NCI-H1092 treated with DMSO at 0.1 percent for 48 hours (cell line): Measurements from ENCODE around the gene UGT1A1.
"Not testable (repeated sequence)": the region's sequence is repeated elsewhere in the genome, so short reads cannot be mapped to it uniquely, and the experiment has no call there.

Experiments
- DNase-seq: peaks from one replicate; lab custom pipeline; 2025; lab: John Stamatoyannopoulos, UW

The UGT1A1 gene

DNA sequence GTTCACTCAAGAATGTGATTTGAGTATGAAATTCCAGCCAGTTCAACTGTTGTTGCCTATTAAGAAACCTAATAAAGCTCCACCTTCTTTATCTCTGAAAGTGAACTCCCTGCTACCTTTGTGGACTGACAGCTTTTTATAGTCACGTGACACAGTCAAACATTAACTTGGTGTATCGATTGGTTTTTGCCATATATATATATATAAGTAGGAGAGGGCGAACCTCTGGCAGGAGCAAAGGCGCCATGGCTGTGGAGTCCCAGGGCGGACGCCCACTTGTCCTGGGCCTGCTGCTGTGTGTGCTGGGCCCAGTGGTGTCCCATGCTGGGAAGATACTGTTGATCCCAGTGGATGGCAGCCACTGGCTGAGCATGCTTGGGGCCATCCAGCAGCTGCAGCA is at the start of gene UGT1A1:
Gene UGT1A1 (plus strand): TSS at position 228 of the 400 bp plus-strand sequence. CDS start 18 bp downstream, at position 246.
- no peak for DNase-seq

GRCh38 chr2:233711312-233712008 is 48.6 kb upstream of the UGT1A1 start:
- peak; percentile 52 for DNase-seq

GRCh38 chr2:233712611-233713261 is 47.3 kb upstream of the UGT1A1 start, which contains the start of gene UGT1A5:
Gene UGT1A5 (plus strand): TSS chr2:233712907. CDS start chr2:233712992, 85 bp downstream.
- DNase-seq: no peak

- DNase-seq: no peak
Observed at GRCh38 chr2:233713262-233713615, 46.8 kb upstream of the UGT1A1 start.

DNA sequence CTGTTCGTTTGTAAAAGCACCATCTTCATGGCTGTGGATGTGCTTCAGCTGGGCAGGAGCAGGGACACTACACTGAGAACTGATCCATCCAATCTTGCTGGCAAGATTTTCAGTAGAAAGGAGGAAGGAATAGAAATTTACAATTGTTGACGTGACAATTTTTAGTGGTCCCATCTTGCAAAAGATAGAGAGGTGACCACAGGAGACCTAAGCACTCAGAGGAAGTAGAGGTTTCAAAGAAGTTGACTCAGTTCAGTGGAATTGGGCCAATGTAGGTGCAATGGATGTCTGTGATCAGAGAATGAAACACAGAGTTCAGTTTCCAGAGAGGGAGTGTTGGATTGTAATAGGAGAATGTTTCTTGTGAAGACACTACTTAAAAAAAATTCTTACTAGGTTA is 45.9 kb upstream of the UGT1A1 start:
- DNase-seq: no peak

DNA sequence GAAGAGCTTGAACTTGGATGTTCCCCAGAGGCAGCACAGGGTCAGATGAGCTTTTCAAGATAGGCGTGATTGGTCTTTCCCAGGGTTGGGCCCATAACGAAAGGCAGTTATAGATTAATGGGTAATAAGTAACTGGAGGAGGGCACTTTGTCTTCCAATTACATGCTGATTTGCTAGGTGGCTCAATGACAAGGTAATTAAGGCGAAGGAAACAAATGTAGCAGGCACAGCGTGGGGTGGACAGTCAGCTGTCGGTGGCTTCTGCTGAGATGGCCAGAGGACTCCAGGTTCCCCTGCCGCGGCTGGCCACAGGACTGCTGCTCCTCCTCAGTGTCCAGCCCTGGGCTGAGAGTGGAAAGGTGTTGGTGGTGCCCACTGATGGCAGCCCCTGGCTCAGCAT is 41.5 kb upstream of the UGT1A1 start, which contains the start of gene UGT1A4:
Gene UGT1A4 (plus strand): TSS at position 185 of the 400 bp plus-strand sequence. CDS start 85 bp downstream, at position 270.
- no peak for DNase-seq

DNA sequence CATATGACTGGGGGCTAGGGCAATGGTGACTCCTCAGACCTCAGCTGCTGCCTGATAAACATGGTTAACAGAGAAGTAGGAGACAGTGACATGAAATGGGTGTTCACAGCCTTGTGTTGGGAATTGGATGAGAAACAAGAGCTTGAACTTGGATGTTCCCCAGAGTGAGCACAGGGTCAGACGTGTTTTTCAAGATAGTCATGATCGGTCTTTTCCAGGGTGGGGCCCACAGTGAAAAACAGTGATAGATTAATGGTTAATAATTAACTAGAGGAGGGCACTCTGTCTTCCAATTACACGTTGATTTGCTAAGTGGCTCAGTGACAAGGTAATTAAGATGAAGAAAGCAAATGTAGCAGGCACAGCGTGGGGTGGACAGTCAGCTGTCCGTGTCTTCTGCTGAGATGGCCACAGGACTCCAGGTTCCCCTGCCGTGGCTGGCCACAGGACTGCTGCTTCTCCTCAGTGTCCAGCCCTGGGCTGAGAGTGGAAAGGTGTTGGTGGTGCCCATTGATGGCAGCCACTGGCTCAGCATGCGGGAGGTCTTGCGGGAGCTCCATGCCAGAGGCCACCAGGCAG is 31.3 kb upstream of the UGT1A1 start, which contains the start of gene UGT1A3:
Gene UGT1A3 (plus strand): TSS at position 320 of the 579 bp plus-strand sequence. CDS start 85 bp downstream, at position 405.
- DNase-seq: no peak

GRCh38 chr2:233736868-233737653 is 23.0 kb upstream of the UGT1A1 start:
- DNase-seq: not testable (repeated sequence)

DNA sequence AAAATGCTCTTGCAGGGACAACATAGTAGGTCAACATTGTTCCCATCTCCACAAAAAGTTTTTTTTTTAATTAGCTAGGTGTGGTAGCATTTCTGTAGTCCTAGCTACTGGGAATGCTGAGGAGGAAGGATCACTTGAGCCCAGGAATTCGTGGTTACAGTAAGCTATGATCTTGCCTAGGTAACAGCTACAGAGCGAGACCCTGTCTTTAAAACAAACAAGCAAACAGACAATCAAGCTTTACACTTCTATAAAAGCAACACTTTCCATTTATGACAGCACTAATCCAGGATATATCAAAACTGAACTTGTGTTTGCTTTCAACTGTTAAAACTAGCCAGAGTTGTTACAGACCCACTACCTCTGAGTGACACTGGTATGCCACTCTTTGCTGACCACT is 19.2 kb upstream of the UGT1A1 start:
- no peak for DNase-seq

GRCh38 chr2:233743464-233744259 is 16.4 kb upstream of the UGT1A1 start:
- DNase-seq: no peak

DNA sequence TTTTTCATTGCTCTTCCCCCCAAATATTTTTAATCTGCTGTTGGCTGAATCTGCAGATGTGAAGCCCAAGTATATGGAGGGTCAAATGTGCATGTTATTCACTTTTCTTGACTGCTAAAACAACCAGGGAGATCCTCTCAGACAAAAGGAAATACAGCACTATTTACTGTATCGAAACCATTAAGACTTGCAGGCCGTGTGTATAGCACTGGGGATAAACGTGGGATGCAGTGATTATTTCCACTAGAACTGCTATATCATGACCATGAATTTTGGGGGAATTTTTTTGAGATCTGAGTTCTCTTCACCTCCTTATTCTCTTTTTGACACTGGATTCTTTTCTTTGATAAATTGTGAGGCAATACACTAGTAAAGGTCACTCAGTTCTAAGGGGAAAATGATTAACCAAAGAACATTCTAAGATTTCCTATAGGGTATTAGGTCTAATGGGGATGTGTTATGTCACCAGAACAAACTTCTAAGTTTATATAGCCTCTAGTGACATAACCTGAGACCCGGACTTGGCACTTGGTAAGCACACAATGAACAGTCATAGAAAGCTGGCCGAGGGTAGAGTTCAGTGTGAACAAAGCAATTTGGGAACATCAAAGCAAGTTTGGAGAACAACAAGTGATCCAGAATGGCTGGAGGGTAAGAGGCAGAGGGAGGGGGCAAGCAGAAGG is 14.9 kb upstream of the UGT1A1 start:
- DNase-seq: no peak

- not testable (repeated sequence) for DNase-seq
Observed at GRCh38 chr2:233745838-233746237, 14.2 kb upstream of the UGT1A1 start.

DNA sequence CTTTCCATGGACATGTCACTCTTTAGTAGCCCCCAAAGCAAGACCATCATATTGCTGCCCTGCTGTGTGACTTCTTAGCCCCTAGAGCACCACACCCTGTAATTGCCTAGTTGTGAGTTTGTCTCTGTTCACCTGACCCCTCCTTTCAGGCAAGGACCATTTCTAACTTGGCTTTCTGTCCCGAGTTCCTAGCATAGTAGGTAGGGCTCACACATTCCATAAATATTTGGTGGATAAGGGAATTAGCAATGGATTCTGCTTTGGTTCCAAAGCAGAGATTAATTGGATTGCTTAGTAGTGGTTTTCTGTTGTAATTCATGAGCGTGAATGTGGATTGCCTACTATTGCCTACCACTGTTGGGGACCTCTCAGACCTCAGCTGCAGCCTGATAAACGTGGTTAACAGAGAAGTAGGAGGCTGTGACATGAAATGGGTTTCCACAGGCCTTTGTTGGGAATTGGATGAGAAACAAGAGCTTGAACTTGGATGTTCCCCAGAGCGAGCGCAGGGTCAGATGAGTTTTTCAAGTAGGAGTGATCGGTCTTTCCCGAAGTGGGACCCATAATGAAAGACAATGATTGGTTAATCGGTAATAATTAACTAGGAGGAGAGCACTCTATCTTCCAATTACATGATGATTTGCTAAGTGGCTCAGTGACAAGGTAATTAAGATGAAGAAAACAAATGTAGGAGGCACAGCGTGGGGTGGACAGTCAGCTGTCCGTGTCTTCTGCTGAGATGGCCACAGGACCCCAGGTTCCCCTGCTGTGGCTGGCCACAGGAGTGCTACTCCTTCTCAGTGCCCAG is 13.4 kb upstream of the UGT1A1 start:
- no peak for DNase-seq

DNA sequence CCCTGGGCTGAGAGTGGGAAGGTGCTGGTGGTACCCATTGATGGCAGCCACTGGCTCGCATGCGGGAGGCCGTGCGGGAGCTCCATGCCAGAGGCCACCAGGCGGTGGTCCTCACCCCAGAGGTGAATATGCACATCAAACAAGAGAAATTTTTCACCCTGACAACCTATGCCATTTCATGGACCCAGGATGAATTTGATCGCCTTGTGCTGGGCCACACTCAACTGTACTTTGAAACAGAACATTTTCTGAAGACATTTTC is 12.9 kb upstream of the UGT1A1 start:
- no peak for DNase-seq

DNA sequence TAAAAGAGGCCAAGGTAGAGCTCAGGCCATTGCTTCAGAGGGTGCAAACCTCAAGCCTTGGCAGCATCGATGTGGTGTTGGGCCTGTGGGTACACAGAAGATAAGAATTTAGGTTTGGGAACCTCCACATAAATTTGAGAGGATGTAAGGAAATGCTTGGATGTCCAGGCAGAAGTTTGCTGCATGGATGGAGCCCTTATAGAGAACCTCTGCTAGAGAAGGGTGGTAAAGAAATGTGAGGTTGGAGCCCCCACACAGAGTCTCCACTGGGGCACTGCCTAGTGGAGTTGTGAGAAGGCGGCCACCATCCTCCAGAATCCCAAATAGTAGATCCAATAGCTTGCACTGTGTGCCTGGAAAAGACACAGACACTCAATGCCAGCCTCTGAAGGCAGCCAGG is 9.4 kb upstream of the UGT1A1 start:
- DNase-seq: not testable (repeated sequence)

- not testable (repeated sequence) for DNase-seq
Observed at GRCh38 chr2:233751212-233752009, 8.7 kb upstream of the UGT1A1 start.

- no peak for DNase-seq
Observed at GRCh38 chr2:233754872-233755611, 5.0 kb upstream of the UGT1A1 start.

GRCh38 chr2:233756429-233757081 is 3.5 kb upstream of the UGT1A1 start:
- no peak for DNase-seq
